GM08714 (cell line): ENCODE measurements around the gene PDE6B.

Experiments
- H3K4me3 ChIP-seq: fragments of 200-500 bp; sonication (Bioruptor generic); 2 replicates; pipeline ENCODE4 v1.5.1; 2014; ENCODE audit warnings: mild to moderate bottlenecking, low read length, inconsistent platforms
- ZNF274 ChIP-seq: IDR thresholded peaks from 2 replicates; pipeline ENCODE4 v1.6.1; 2012; ENCODE audit warnings: mild to moderate bottlenecking, low read depth, low read length

PDE6B gene

GRCh38 chr4:658681-659667 lies 33.6 kb downstream of the PDE6B start:
- H3K4me3 ChIP-seq, result no peak overlapping the region
- TF ChIP-seq ZNF274, result no peak

- H3K4me3 ChIP-seq, result no peak overlapping the region
- no peak for TF ChIP-seq ZNF274
Observed at GRCh38 chr4:659851-660250, 34.5 kb downstream of the PDE6B start.

- no peak for TF ChIP-seq ZNF274
- H3K4me3 ChIP-seq, result no peak overlapping the region
Observed at GRCh38 chr4:660401-660800, 35.0 kb downstream of the PDE6B start.

- no peak overlapping the region for H3K4me3 ChIP-seq
- TF ChIP-seq ZNF274, result no peak
Observed at GRCh38 chr4:661231-661630, 35.9 kb downstream of the PDE6B start.

GRCh38 chr4:661881-662761 lies 36.7 kb downstream of the PDE6B start:
- no peak for TF ChIP-seq ZNF274
- no peak overlapping the region for H3K4me3 ChIP-seq

GRCh38 chr4:663046-663437 lies 37.7 kb downstream of the PDE6B start:
- no peak for TF ChIP-seq ZNF274
- H3K4me3 ChIP-seq, result peak overlapping the region; percentile 83; the same call in 1 of the 2 replicates

- TF ChIP-seq ZNF274, result no peak
- peak overlapping the region; percentile 83; the same call in 1 of the 2 replicates for H3K4me3 ChIP-seq
Observed at GRCh38 chr4:663438-664428, 38.4 kb downstream of the PDE6B start.

- no peak for TF ChIP-seq ZNF274
- no peak overlapping the region; the same call in 1 of the 2 replicates for H3K4me3 ChIP-seq
Observed at GRCh38 chr4:664713-665231, 39.4 kb downstream of the PDE6B start.

- TF ChIP-seq ZNF274, result no peak
- H3K4me3 ChIP-seq, result no peak overlapping the region
Observed at GRCh38 chr4:665381-665750, 40.0 kb downstream of the PDE6B start.

GRCh38 chr4:665751-666435 lies 40.5 kb downstream of the PDE6B start:
- TF ChIP-seq ZNF274, result no peak
- no peak overlapping the region for H3K4me3 ChIP-seq

- no peak for TF ChIP-seq ZNF274
- no peak overlapping the region for H3K4me3 ChIP-seq
Observed at GRCh38 chr4:666436-666810, 41.0 kb downstream of the PDE6B start.

- no peak overlapping the region for H3K4me3 ChIP-seq
- no peak for TF ChIP-seq ZNF274
Observed at GRCh38 chr4:666822-667544, 41.6 kb downstream of the PDE6B start.
